Erythroblast (primary cell): ENCODE measurements around the gene STAT4.

Experiments
- GATA1 ChIP-seq: IDR thresholded peaks from 2 replicates; pipeline ENCODE4 v1.6.1; 2011; ENCODE audit warnings: low read depth, mild to moderate bottlenecking, control low read depth, low read length, moderate library complexity
- POLR2A ChIP-seq: IDR thresholded peaks from 2 replicates; pipeline ENCODE4 v1.6.1; 2011; ENCODE audit warnings: mild to moderate bottlenecking, low read length

DNA sequence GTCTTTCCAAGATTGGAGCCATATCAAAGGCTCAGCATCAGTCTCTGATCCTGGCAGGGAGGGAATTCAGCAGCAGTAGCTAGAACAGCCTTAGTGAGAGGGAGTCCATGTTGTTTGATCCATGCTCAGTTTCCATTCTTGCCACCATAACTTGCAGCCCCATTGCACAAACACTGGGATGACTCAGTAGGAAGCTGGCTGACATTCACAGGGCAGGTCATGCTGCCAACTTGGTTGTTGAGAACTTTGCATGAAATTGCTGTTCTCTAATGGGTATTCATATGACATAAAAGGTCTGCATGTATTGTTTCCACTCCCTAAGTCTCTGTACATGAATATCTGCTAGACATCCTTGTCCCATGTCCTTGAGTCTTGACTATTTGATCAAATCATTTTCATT is 29.9 kb upstream of the STAT4 start:
- TF ChIP-seq POLR2A (no peak), GATA1 (no peak)
